ENCODE measurements around the gene FRY.

DNA sequence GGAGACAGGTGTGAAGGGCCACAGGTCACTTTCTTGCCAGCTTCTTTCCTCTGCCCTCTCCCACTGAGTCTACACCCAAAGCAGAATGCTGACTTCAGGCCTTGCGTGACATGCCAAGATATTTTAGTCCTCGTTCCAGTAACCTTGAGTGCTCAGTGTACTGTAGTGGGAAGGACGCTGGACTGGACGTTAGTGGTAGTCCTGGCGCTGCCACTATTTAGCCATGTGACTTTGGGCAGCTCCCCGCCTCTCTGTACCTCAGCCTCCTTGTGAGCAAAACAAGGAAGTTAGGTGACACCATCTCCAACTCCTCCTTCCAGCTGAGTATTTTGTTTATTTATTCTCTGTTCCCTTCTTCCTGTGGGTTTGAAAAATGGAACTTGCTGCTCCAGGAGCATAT lies 86.1 kb downstream of the FRY start:
- TF ChIP-seq ZFP3 (CRISPR knock-in tag; IDR thresholded peaks at IDR 0.05), result no peak
- TF ChIP-seq, protein P1, sequence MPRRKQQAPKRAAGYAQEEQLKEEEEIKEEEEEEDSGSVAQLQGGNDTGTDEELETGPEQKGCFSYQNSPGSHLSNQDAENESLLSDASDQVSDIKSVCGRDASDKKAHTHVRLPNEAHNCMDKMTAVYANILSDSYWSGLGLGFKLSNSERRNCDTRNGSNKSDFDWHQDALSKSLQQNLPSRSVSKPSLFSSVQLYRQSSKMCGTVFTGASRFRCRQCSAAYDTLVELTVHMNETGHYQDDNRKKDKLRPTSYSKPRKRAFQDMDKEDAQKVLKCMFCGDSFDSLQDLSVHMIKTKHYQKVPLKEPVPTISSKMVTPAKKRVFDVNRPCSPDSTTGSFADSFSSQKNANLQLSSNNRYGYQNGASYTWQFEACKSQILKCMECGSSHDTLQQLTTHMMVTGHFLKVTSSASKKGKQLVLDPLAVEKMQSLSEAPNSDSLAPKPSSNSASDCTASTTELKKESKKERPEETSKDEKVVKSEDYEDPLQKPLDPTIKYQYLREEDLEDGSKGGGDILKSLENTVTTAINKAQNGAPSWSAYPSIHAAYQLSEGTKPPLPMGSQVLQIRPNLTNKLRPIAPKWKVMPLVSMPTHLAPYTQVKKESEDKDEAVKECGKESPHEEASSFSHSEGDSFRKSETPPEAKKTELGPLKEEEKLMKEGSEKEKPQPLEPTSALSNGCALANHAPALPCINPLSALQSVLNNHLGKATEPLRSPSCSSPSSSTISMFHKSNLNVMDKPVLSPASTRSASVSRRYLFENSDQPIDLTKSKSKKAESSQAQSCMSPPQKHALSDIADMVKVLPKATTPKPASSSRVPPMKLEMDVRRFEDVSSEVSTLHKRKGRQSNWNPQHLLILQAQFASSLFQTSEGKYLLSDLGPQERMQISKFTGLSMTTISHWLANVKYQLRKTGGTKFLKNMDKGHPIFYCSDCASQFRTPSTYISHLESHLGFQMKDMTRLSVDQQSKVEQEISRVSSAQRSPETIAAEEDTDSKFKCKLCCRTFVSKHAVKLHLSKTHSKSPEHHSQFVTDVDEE (CRISPR knock-in tag; IDR thresholded peaks at IDR 0.05), result no peak

Measured in SK-N-SH treated with all-trans-retinoic acid at 6 μM for 48 hours (cell line).